Measurements from ENCODE around the gene OR2H1. TPM values are rescaled to one million over a fixed set of nuclear protein-coding genes. Genes with fewer than 3 reads are reported as not detected.

The OR2H1 gene
- total and polyA plus RNA-seq, 12 donors: not detected

GRCh38 chr6:29487131-29487530, 30.2 kb downstream of the OR2H1 start:
- Histone ChIP-seq H3K36me3 (replicated peaks in 1 of 2) (no peaks in the 10 kb centered on the region), H3K4me3 (no peak overlapping the region), H3K27me3 (peaks cover 16% of the 10 kb centered on the region), H3K4me1 (replicated peaks in 1 of 2) (no peaks in the 10 kb centered on the region), H3K9me3 (replicated peaks in 1 of 3) (no peaks in the 10 kb centered on the region), H3K27ac (no peak overlapping the region)
- intact Hi-C loops (cut with DNase I): no loop called here
- no peak for TF ChIP-seq POLR2A (IDR thresholded peaks at IDR 0.05)
- TF ChIP-seq CTCF (IDR thresholded peaks at IDR 0.05): no peak
- DNase-seq: no peak
- WGBS, 4 donors: 73 to 78% (median 78%) methylated on average over 5 of the region's 5 CpGs

GRCh38 chr6:29487660-29488059, 30.7 kb downstream of the OR2H1 start, which contains the start of gene MAS1L:
MAS1L (minus strand) TSS chr6:29487956; CDS start chr6:29487902, 54 bp downstream.
- H3K36me3 ChIP-seq (replicated peaks in 1 of 2): no peaks in the 10 kb centered on the region
- no peaks in the 10 kb centered on the region for H3K4me1 ChIP-seq (replicated peaks in 1 of 2)
- no peak for DNase-seq
- WGBS, 4 donors: 84 to 88% (median 85%) methylated on average over 2 of the region's 2 CpGs; no CpG with 5 or more reads in 1 of the 4 donors
- H3K9me3 ChIP-seq (replicated peaks in 1 of 3): no peaks in the 10 kb centered on the region
- H3K4me3 ChIP-seq: no peak within 1 kb of the TSS
- peaks cover 16% of the 10 kb centered on the region for H3K27me3 ChIP-seq
- no peak for TF ChIP-seq CTCF (IDR thresholded peaks at IDR 0.05)
- no peak for TF ChIP-seq POLR2A (IDR thresholded peaks at IDR 0.05)
- no peak within 1 kb of the TSS for H3K27ac ChIP-seq
- intact Hi-C loops (cut with DNase I): no loop called here

- intact Hi-C loops (cut with DNase I): no loop called here
- Histone ChIP-seq H3K36me3 (replicated peaks in 1 of 2) (no peaks in the 10 kb centered on the region), H3K4me3 (no peak overlapping the region), H3K9me3 (replicated peaks in 1 of 3) (no peaks in the 10 kb centered on the region), H3K27me3 (peaks cover 16% of the 10 kb centered on the region), H3K27ac (no peak overlapping the region), H3K4me1 (replicated peaks in 1 of 2) (no peaks in the 10 kb centered on the region)
- DNase-seq: no peak
- TF ChIP-seq CTCF (IDR thresholded peaks at IDR 0.05) (no peak), POLR2A (IDR thresholded peaks at IDR 0.05) (no peak)
These were observed 31.9 kb downstream of the OR2H1 start for GRCh38 chr6:29488874-29489273.

GRCh38 chr6:29489286-29489685, 32.3 kb downstream of the OR2H1 start:
- no peak for DNase-seq
- Histone ChIP-seq H3K27me3 (peaks cover 14% of the 10 kb centered on the region), H3K4me3 (no peak overlapping the region), H3K9me3 (replicated peaks in 1 of 3) (no peaks in the 10 kb centered on the region), H3K4me1 (replicated peaks in 1 of 2) (no peaks in the 10 kb centered on the region), H3K27ac (no peak overlapping the region), H3K36me3 (replicated peaks in 1 of 2) (no peaks in the 10 kb centered on the region)
- no peak for TF ChIP-seq CTCF (IDR thresholded peaks at IDR 0.05)
- TF ChIP-seq POLR2A (IDR thresholded peaks at IDR 0.05): no peak
- intact Hi-C loops (cut with DNase I): no loop called here
- WGBS, 4 donors: 89 to 91% (median 89%) methylated on average over 8 of the region's 8 CpGs

Data from adrenal gland (tissue), 12 donors.